Esophagus squamous epithelium (tissue), 5 donors: ENCODE measurements around the gene KNCN. TPM values are rescaled to one million over a fixed set of nuclear protein-coding genes. Genes with fewer than 3 reads are reported as not detected.

Experiments
- DNase-seq: peaks from one replicate; lab custom pipeline; 2025; lab: John Stamatoyannopoulos, UW
- H3K27ac ChIP-seq, 4 donors: fragments of 200-600 bp; sonication (generic); one replicate each; pipeline ENCODE4 v1.5.1; 2016 to 2019; ENCODE audit warnings: mild to moderate bottlenecking in 1 of 4
- H3K27me3 ChIP-seq, 4 donors: fragments of 200-600 bp; sonication (generic); 1 replicate in 3 of 4; 2 replicates in 1 of 4; pipeline versions ENCODE4 v1.5.1 to v1.6.0; 2017 to 2021; ENCODE audit warnings: antibody characterized with exemption in 1 of 4
- H3K36me3 ChIP-seq, 3 donors: fragments of 200-600 bp; sonication (generic); one replicate each; pipeline ENCODE4 v1.5.1; 2016 to 2019
- H3K4me1 ChIP-seq, 3 donors: fragments of 200-600 bp; sonication (generic); one replicate each; pipeline ENCODE4 v1.5.1; 2017 to 2019
- H3K4me3 ChIP-seq, 4 donors: fragments of 200-600 bp; sonication (generic); 1 replicate in 3 of 4; 2 replicates in 1 of 4; pipeline ENCODE4 v1.5.1; 2016 to 2019; ENCODE audit warnings: mild to moderate bottlenecking in 2 of 4, moderate library complexity in 1 of 4
- H3K9me3 ChIP-seq, 3 donors: fragments of 200-600 bp; sonication (generic); one replicate each; pipeline ENCODE4 v1.5.1; 2016 to 2019
- POLR2A ChIP-seq, 4 donors: fragments of 450-650 bp; IDR thresholded peaks; one replicate each; pipeline ENCODE4 v1.6.1; 2017; ENCODE audit warnings: antibody characterized with exemption in 4 of 4, mild to moderate bottlenecking in 4 of 4, moderate library complexity in 3 of 4
- WGBS, 2 donors: methylation state at CpG; one replicate each; pipeline ENCODE4 v1.1.5; 2018; 5-methylcytosine and 5-hydroxymethylcytosine counted together
- intact Hi-C: fragments of 100-400 bp; cut with DNase I; formaldehyde crosslinking; loops from one replicate; pipeline ENCODE4 v1.15.0; 2022
- total RNA-seq, 4 donors: library from RNA; depleted of rRNA; stranded (reverse); fragments of >200 nt; gene quantifications; one replicate each; pipeline ENCODE4 v1.1.0, GENCODE V29; 2016
- TF ChIP-seq, protein P1 (sequence below), 6 experiments: fragments of 450-650 bp in 4 of 6; fragments of 200-600 bp in 2 of 6; sonication (generic) in 2 of 6; IDR thresholded peaks; one replicate each; pipeline ENCODE4 v1.5.1; 2016 to 2019; ENCODE audit warnings: antibody characterized with exemption in 6 of 6, mild to moderate bottlenecking in 4 of 6, moderate library complexity in 4 of 6
- donor health status: DM: yes; HTN: yes; CAD: no.

Gene KNCN
- total RNA-seq, 4 donors from 2014 or later = not detected

- Histone ChIP-seq H3K4me3 (no peak overlapping the region), H3K9me3 (no peaks in the 10 kb centered on the region), H3K27me3 (peaks cover 0 to 30% (median 0%) of the 10 kb centered on the region in 4 donors), H3K4me1 (peaks cover 19 to 71% (median 22%) of the 10 kb centered on the region in 3 donors), H3K27ac (no peak overlapping the region), H3K36me3 (no peaks in the 10 kb centered on the region)
- no peak for DNase-seq
- TF ChIP-seq, protein P1, sequence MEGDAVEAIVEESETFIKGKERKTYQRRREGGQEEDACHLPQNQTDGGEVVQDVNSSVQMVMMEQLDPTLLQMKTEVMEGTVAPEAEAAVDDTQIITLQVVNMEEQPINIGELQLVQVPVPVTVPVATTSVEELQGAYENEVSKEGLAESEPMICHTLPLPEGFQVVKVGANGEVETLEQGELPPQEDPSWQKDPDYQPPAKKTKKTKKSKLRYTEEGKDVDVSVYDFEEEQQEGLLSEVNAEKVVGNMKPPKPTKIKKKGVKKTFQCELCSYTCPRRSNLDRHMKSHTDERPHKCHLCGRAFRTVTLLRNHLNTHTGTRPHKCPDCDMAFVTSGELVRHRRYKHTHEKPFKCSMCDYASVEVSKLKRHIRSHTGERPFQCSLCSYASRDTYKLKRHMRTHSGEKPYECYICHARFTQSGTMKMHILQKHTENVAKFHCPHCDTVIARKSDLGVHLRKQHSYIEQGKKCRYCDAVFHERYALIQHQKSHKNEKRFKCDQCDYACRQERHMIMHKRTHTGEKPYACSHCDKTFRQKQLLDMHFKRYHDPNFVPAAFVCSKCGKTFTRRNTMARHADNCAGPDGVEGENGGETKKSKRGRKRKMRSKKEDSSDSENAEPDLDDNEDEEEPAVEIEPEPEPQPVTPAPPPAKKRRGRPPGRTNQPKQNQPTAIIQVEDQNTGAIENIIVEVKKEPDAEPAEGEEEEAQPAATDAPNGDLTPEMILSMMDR (IDR thresholded peaks at IDR 0.05) = no peak
- TF ChIP-seq POLR2A (IDR thresholded peaks at IDR 0.05) = no peak
- WGBS, 2 donors = 52 to 74% methylated on average over 4 of the region's 4 CpGs
- intact Hi-C loops = no loop called here
Measured at GRCh38 chr1:46519209-46519608, 32.2 kb downstream of the KNCN start.

GRCh38 chr1:46517932-46518498 lies 33.4 kb downstream of the KNCN start:
- Histone ChIP-seq H3K9me3 (no peaks in the 10 kb centered on the region), H3K4me1 (peaks cover 11 to 59% (median 14%) of the 10 kb centered on the region in 3 donors), H3K36me3 (no peaks in the 10 kb centered on the region), H3K27ac (peak overlapping the region in 3 of 4 donors; percentile 16 to 79 (median 63)), H3K4me3 (no peak overlapping the region), H3K27me3 (peaks cover 0 to 27% (median 0%) of the 10 kb centered on the region in 4 donors)
- 57 to 69% methylated on average over 4 of the region's 4 CpGs for WGBS, 2 donors
- no peak for TF ChIP-seq POLR2A (IDR thresholded peaks at IDR 0.05)
- TF ChIP-seq, protein P1 (IDR thresholded peaks at IDR 0.05) = no peak
- intact Hi-C loops = no loop called here
- DNase-seq = no peak

DNA sequence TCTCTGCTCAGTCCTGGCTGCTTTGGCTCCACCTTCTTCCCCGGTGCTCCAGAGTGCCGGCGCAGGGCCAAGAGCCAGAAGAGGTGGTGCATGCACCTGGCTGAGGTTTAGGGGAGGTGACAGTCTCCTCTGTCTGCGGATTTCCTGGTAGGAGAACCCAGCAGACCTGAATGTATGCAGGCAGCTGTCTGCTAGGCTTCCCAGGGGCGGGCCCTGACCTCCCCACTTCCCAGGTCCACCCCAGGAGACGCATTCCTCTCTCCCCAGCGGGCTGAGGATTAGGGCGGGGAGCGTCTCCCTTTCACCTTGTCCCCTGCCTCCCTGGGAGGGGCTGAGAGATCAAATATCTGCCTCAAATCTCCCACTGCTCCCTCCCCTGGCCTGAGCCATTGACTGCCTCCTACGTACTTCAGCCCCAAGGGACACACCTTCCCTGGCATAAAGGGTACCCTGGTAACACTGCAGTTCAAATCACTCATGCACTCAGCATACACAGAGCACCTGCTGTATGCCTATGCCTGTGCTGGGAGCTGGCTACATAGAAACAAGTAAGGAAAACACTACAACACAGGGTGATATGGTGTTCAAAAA lies 34.3 kb downstream of the KNCN start:
- no peak for DNase-seq
- WGBS, 2 donors = 7 to 13% methylated on average over 7 of the region's 10 CpGs

GRCh38 chr1:46516200-46516950 lies 35.1 kb downstream of the KNCN start:
- Histone ChIP-seq H3K27ac (peak overlapping the region in 1 of 4 donors; percentile 79), H3K36me3 (no peaks in the 10 kb centered on the region), H3K4me3 (no peak overlapping the region), H3K27me3 (peaks cover 0 to 40% (median 0%) of the 10 kb centered on the region in 4 donors), H3K9me3 (no peaks in the 10 kb centered on the region), H3K4me1 (peaks cover 2 to 43% (median 4%) of the 10 kb centered on the region in 3 donors)
- intact Hi-C loops = no loop called here
- no peak for DNase-seq
- WGBS, 2 donors = 35 to 46% methylated on average over 9 to 12 of the region's 12 CpGs
- TF ChIP-seq POLR2A (IDR thresholded peaks at IDR 0.05) = no peak
- TF ChIP-seq, protein P1 (IDR thresholded peaks at IDR 0.05) = no peak

More for the DNA sequence above, 34.3 kb downstream of the KNCN start:
- Histone ChIP-seq H3K4me3 (no peak overlapping the region), H3K27ac (peak overlapping the region; percentile 16 to 79 (median 58)), H3K36me3 (no peaks in the 10 kb centered on the region), H3K9me3 (no peaks in the 10 kb centered on the region), H3K27me3 (peaks cover 0 to 33% (median 0%) of the 10 kb centered on the region in 4 donors), H3K4me1 (peaks cover 4 to 50% (median 5%) of the 10 kb centered on the region in 3 donors)
- intact Hi-C loops = no loop called here
- TF ChIP-seq, protein P1 (IDR thresholded peaks at IDR 0.05) = no peak
- TF ChIP-seq POLR2A (IDR thresholded peaks at IDR 0.05) = no peak
